ENCODE results near the gene PPP1R11.
"Not testable (repeated sequence)": the region's sequence is repeated elsewhere in the genome, so short reads cannot be mapped to it uniquely, and the experiment has no call there.

PPP1R11 gene

GRCh38 chr6:30096829-30097228 is 29.8 kb downstream of the PPP1R11 start:
- no peak for DNase-seq (ENCODE audit: low read depth in 2 of 2, low spot score in 1 of 2)

- DNase-seq (ENCODE audit: low read depth in 2 of 2, low spot score in 1 of 2) = no peak
Observed at GRCh38 chr6:30097902-30098768, 31.1 kb downstream of the PPP1R11 start.

GRCh38 chr6:30100154-30100553 is 33.2 kb downstream of the PPP1R11 start:
- no peak for DNase-seq (ENCODE audit: low read depth in 2 of 2, low spot score in 1 of 2)

- no peak for DNase-seq (ENCODE audit: low read depth in 2 of 2, low spot score in 1 of 2)
Observed at GRCh38 chr6:30100585-30101443, 33.8 kb downstream of the PPP1R11 start.

GRCh38 chr6:30101444-30102413 is 34.7 kb downstream of the PPP1R11 start:
- peak in 1 of 2 donors; percentile 39 for DNase-seq (ENCODE audit: low read depth in 2 of 2, low spot score in 1 of 2)

- DNase-seq (ENCODE audit: low read depth in 2 of 2, low spot score in 1 of 2) = no peak
Observed at GRCh38 chr6:30102414-30102969, 35.5 kb downstream of the PPP1R11 start.

- peak; percentile 70 to 71 for DNase-seq (ENCODE audit: low read depth in 2 of 2, low spot score in 1 of 2)
Observed at GRCh38 chr6:30102970-30103871, 36.2 kb downstream of the PPP1R11 start.

GRCh38 chr6:30103872-30104179 is 36.8 kb downstream of the PPP1R11 start:
- DNase-seq (ENCODE audit: low read depth in 2 of 2, low spot score in 1 of 2) = no peak

- DNase-seq (ENCODE audit: low read depth in 2 of 2, low spot score in 1 of 2) = no peak
Observed at GRCh38 chr6:30104661-30105060, 37.7 kb downstream of the PPP1R11 start.

GRCh38 chr6:30111266-30111856 is 44.4 kb downstream of the PPP1R11 start:
- no peak for DNase-seq (ENCODE audit: low read depth in 2 of 2, low spot score in 1 of 2)

GRCh38 chr6:30112402-30112994 is 45.5 kb downstream of the PPP1R11 start:
- no peak for DNase-seq (ENCODE audit: low read depth in 2 of 2, low spot score in 1 of 2)

GRCh38 chr6:30113003-30113759 is 46.2 kb downstream of the PPP1R11 start, which contains the start of gene TRIM31:
Gene TRIM31, minus strand, starts transcription at chr6:30113090. Its CDS starts 285 bp downstream, at chr6:30112805.
- DNase-seq (ENCODE audit: low read depth in 2 of 2, low spot score in 1 of 2) = no peak

GRCh38 chr6:30113841-30114240 is 46.8 kb downstream of the PPP1R11 start:
- no peak for DNase-seq (ENCODE audit: low read depth in 2 of 2, low spot score in 1 of 2)

- no peak for DNase-seq (ENCODE audit: low read depth in 2 of 2, low spot score in 1 of 2)
Observed at GRCh38 chr6:30116724-30117123, 49.7 kb downstream of the PPP1R11 start.

GRCh38 chr6:30118691-30119090 is 51.7 kb downstream of the PPP1R11 start:
- not testable (repeated sequence) for DNase-seq (ENCODE audit: low read depth in 2 of 2, low spot score in 1 of 2)
